Thyroid gland (tissue), 4 donors: ENCODE data around the gene LTA4H.

Source experiments
- CTCF ChIP-seq, 6 experiments: fragments of 200-600 bp in 3 of 6; fragments of 450-650 bp in 3 of 6; sonication (generic) in 3 of 6; IDR thresholded peaks; one replicate each; pipeline ENCODE4 v1.5.1; 2016 to 2019; ENCODE audit warnings: antibody characterized with exemption in 6 of 6, mild to moderate bottlenecking in 2 of 6, inconsistent platforms in 1 of 6, moderate library complexity in 1 of 6
- POLR2A ChIP-seq, 2 donors: fragments of 450-650 bp; IDR thresholded peaks; one replicate each; pipeline ENCODE4 v1.6.1; 2017; ENCODE audit warnings: antibody characterized with exemption in 2 of 2, mild to moderate bottlenecking in 2 of 2, moderate library complexity in 1 of 2

GRCh38 chr12:95955549-95956159, 79.7 kb downstream of the LTA4H start:
- no peak for TF ChIP-seq CTCF (IDR thresholded peaks at IDR 0.05)
- no peak for TF ChIP-seq POLR2A (IDR thresholded peaks at IDR 0.05)
